Ishikawa (cell line): ENCODE data around the gene SCFD2.

Experiments used
- EP300 ChIP-seq: IDR thresholded peaks from 2 replicates; pipeline ENCODE4 v1.6.1; 2012; ENCODE audit warnings: borderline replicate concordance
- MAX ChIP-seq: IDR thresholded peaks from 2 replicates; pipeline ENCODE4 v1.6.1; 2012
- NFIC ChIP-seq: IDR thresholded peaks from 2 replicates; pipeline ENCODE4 v1.6.1; 2012
- REST ChIP-seq: IDR thresholded peaks from 2 replicates; pipeline ENCODE4 v1.6.1; 2012; ENCODE audit warnings: low read depth, mild to moderate bottlenecking

GRCh38 chr4:52866734-52867133 is 499.1 kb downstream of the SCFD2 start:
- TF ChIP-seq REST (no peak), EP300 (no peak), NFIC (no peak), MAX (no peak)
